Transverse colon (tissue), 4 donors: ENCODE measurements around the gene RFC2. TPM values are rescaled to one million over a fixed set of nuclear protein-coding genes. Genes with fewer than 3 reads are reported as not detected.

ENCODE experiments used
- DNase-seq: peaks from one replicate; pipeline ENCODE4 v3.0.0-alpha.2; 2019
- H3K27ac ChIP-seq, 4 donors: fragments of 200-600 bp; sonication (generic); 2 replicates each; pipeline ENCODE4 v1.5.1; 2016 to 2018; ENCODE audit warnings: inconsistent platforms in 4 of 4
- H3K27me3 ChIP-seq: fragments of 200-600 bp; sonication (generic); 2 replicates; pipeline ENCODE4 v1.5.1; 2017; ENCODE audit warnings: inconsistent platforms
- H3K36me3 ChIP-seq, 4 donors: fragments of 200-600 bp; sonication (generic); 2 replicates each; pipeline ENCODE4 v1.5.1; 2017 to 2019; ENCODE audit warnings: inconsistent platforms in 4 of 4
- H3K4me1 ChIP-seq, 4 donors: fragments of 200-600 bp; sonication (generic); 2 replicates each; pipeline ENCODE4 v1.5.1; 2017 to 2020; ENCODE audit warnings: inconsistent platforms in 4 of 4
- H3K4me3 ChIP-seq, 4 donors: fragments of 200-600 bp; sonication (generic); 1 replicate in 1 of 4; 2 replicates in 3 of 4; pipeline versions ENCODE4 v1.5.1 to v1.6.1; 2017 to 2019; ENCODE audit warnings: inconsistent platforms in 4 of 4
- H3K9me3 ChIP-seq, 2 donors: fragments of 200-600 bp; sonication (generic); 2 replicates each; pipeline ENCODE4 v1.5.1; 2017 to 2019; ENCODE audit warnings: inconsistent platforms in 2 of 2
- EP300 ChIP-seq: sonication (generic); formaldehyde crosslinking; IDR thresholded peaks from one replicate; pipeline ENCODE4 v1.6.1; 2017; ENCODE audit warnings: antibody characterized with exemption, low read depth
- POLR2A ChIP-seq: fragments of 450-650 bp; IDR thresholded peaks from one replicate; pipeline ENCODE4 v1.6.1; 2016; ENCODE audit warnings: antibody characterized with exemption, mild to moderate bottlenecking, moderate library complexity
- POLR2AphosphoS5 ChIP-seq, 3 donors: sonication (generic); formaldehyde crosslinking; IDR thresholded peaks; one replicate each; pipeline ENCODE4 v1.6.1; 2016; ENCODE audit warnings: antibody characterized with exemption in 3 of 3
- WGBS, 2 donors: methylation state at CpG; one replicate each; pipeline ENCODE4 v1.1.5; 2018; ENCODE audit warnings: low coverage in 1 of 2; 5-methylcytosine and 5-hydroxymethylcytosine counted together
- in situ Hi-C, 4 donors: fragments of 200-750 bp; cut with MboI; loops; one replicate each; pipeline versions ENCODE4 v1.15.0 to v1.15.1; 2017; ENCODE audit warnings: low sequenced_read_pairs in 3 of 4, low pct_ligation_motif_present in 1 of 4, low pct_unique_long_range_greater_than_20kb in 1 of 4
- intact Hi-C: fragments of 100-400 bp; cut with DNase I; formaldehyde crosslinking; loops from one replicate; pipeline ENCODE4 v1.15.1; 2023; ENCODE audit warnings: low total_unique reads
- total RNA-seq, 4 donors: library from RNA; depleted of rRNA; stranded (reverse); fragments of >200 nt; gene quantifications; one replicate each; pipeline ENCODE4 v1.1.0, GENCODE V29; 2016
- TF ChIP-seq, protein P1 (sequence below), 5 experiments: fragments of 200-600 bp in 3 of 5; fragments of 450-650 bp in 2 of 5; sonication (generic) in 3 of 5; IDR thresholded peaks; 1 replicate in 2 of 5; 2 replicates in 3 of 5; pipeline ENCODE4 v1.5.1; 2016 to 2017; ENCODE audit warnings: antibody characterized with exemption in 5 of 5, inconsistent platforms in 3 of 5, mild to moderate bottlenecking in 2 of 5, moderate library complexity in 1 of 5

Gene RFC2
- total RNA-seq, 4 donors from 2014 or later, result 6.7 to 17.3 (median 9.3) TPM

DNA sequence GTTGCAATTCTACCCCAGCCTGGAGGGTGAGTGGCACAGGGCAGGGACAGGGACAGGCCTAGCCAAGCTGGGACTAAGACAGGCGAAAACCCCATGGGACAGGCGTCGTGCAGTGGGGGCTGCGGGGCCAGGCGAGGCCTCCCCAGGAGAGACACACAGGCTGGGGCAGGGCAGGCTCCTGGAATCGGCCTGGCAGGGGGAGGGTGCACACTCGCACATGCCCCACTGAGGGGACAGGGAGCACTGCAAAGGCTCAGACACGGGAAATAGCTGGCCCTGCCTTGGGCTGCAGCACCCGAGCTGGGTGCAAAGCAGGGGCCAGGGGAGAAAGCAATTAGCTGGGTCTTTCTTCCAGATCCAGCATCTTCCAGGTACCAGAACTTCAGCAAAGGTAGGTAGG is 34.0 kb downstream of the RFC2 start:
- no peaks in the 10 kb centered on the region for H3K9me3 ChIP-seq
- in situ Hi-C loops, result no loop called here
- no peaks in the 10 kb centered on the region for H3K36me3 ChIP-seq
- no peak for DNase-seq
- intact Hi-C loops, result no loop called here
- WGBS, 2 donors, result 83% methylated on average over 9 of the region's 9 CpGs; no CpG with 5 or more reads in 1 of the 2 donors
- no peak overlapping the region for H3K27ac ChIP-seq
- H3K4me1 ChIP-seq, result peaks cover 0 to 4% (median 0%) of the 10 kb centered on the region in 4 donors
- no peaks in the 10 kb centered on the region for H3K27me3 ChIP-seq
- H3K4me3 ChIP-seq, result no peak overlapping the region
- TF ChIP-seq, protein P1, sequence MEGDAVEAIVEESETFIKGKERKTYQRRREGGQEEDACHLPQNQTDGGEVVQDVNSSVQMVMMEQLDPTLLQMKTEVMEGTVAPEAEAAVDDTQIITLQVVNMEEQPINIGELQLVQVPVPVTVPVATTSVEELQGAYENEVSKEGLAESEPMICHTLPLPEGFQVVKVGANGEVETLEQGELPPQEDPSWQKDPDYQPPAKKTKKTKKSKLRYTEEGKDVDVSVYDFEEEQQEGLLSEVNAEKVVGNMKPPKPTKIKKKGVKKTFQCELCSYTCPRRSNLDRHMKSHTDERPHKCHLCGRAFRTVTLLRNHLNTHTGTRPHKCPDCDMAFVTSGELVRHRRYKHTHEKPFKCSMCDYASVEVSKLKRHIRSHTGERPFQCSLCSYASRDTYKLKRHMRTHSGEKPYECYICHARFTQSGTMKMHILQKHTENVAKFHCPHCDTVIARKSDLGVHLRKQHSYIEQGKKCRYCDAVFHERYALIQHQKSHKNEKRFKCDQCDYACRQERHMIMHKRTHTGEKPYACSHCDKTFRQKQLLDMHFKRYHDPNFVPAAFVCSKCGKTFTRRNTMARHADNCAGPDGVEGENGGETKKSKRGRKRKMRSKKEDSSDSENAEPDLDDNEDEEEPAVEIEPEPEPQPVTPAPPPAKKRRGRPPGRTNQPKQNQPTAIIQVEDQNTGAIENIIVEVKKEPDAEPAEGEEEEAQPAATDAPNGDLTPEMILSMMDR (IDR thresholded peaks at IDR 0.05), result no peak
- no peak for TF ChIP-seq POLR2AphosphoS5 (IDR thresholded peaks at IDR 0.05)
- no peak for TF ChIP-seq EP300
- no peak for TF ChIP-seq POLR2A

DNA sequence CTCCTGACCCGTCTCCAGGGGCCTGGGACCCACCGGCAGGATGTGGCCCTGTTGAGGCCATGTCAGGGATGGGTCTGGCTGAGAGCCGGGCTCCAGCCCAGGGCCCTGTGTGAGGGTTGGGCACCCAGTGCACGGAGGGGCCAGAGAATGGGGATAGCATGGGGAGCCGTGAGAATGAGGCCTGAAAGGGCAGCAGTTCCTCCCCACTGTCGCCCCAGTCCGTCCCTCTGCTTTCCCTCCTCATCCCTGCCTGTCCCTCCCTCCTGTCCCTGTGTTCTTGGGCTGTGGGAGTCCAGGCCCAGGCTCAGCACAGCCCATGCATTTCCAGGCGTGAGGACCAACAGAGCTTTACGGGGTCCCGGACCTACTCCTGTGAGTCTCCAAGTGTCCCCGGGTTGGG is 34.8 kb downstream of the RFC2 start:
- in situ Hi-C loops, result no loop called here

DNA sequence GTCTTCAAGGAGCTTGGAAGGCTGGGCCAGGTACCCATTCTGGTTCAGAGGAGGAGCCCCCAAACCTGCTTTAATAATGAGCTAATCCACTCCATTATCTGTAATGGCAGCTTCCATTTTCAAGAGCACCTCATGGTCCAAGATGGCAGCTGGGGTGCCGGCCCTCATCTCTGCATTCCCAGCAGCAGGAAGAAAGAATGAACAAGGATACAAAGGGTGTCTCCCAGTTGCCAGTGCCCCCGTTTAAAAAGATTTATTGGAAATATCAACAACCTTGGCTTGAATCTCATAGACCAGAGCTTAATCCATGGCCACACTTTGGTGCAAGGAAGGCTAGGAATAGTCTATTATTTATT is 35.9 kb downstream of the RFC2 start:
- Histone ChIP-seq H3K27ac (no peak overlapping the region), H3K4me1 (peaks cover 0 to 4% (median 0%) of the 10 kb centered on the region in 4 donors), H3K4me3 (no peak overlapping the region), H3K36me3 (no peaks in the 10 kb centered on the region), H3K9me3 (no peaks in the 10 kb centered on the region), H3K27me3 (no peaks in the 10 kb centered on the region)
- in situ Hi-C loops (no loop called here), intact Hi-C loops (no loop called here)
- TF ChIP-seq POLR2AphosphoS5 (IDR thresholded peaks at IDR 0.05), result no peak
- DNase-seq, result no peak
- 63 to 77% methylated on average over 1 to 2 of the region's 2 CpGs for WGBS, 2 donors

More for the DNA sequence above, 34.8 kb downstream of the RFC2 start:
- 89% methylated on average over 11 of the region's 11 CpGs; no CpG with 5 or more reads in 1 of the 2 donors for WGBS, 2 donors
- no peaks in the 10 kb centered on the region for H3K36me3 ChIP-seq
- intact Hi-C loops, result no loop called here
- no peak for TF ChIP-seq POLR2AphosphoS5 (IDR thresholded peaks at IDR 0.05)
- peaks cover 0 to 4% (median 0%) of the 10 kb centered on the region in 4 donors for H3K4me1 ChIP-seq
- H3K27me3 ChIP-seq, result no peaks in the 10 kb centered on the region
- DNase-seq, result no peak
- no peaks in the 10 kb centered on the region for H3K9me3 ChIP-seq
- H3K4me3 ChIP-seq, result no peak overlapping the region
- H3K27ac ChIP-seq, result no peak overlapping the region

DNA sequence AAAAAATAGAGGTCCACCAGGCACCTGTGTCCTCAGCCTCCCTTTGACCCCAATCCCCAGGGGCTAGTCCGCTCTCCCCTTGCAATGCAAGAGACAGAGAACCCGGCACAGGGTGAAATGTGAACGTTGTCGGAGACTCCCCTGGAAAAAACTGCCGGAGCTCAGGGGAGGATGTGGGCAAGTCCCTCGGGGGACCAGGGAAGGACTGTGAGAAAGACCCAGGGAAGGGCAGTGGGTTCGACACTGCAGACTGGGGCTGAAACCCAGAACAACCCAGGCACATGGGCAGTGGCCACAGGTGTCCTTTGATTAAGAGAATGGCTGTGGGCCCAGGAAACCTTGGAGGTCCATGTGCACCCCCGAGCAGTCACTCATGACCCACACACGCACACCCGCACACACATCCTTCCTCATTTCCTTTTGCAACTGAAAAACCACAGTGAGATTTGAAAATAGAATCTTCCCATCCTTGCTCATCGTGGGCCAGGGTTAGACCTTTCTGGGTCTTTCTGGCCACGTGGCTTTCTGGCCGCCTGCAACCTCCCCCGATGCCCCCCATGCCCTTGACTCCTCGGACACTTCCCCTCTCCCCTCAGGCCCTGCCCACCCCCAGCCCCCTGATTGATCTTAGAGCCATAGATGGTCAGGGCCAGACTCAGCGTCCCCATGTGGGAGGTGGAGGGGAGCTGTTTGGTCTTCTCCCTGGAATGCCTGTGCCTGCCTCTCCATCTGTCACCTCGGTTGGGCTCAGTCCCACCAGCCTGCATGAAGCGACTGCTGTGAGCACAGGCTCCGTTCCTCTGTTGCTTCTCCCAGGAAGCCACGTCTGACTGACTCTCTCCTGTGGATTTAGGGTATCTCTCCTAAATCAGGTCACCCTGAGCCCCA is 36.5 kb downstream of the RFC2 start:
- in situ Hi-C loops, result no loop called here
- WGBS, 2 donors, result 56 to 70% methylated on average over 4 to 20 of the region's 20 CpGs
- Histone ChIP-seq H3K27me3 (no peaks in the 10 kb centered on the region), H3K36me3 (no peaks in the 10 kb centered on the region), H3K4me3 (no peak overlapping the region), H3K9me3 (no peaks in the 10 kb centered on the region), H3K27ac (peak overlapping the region in 1 of 4 donors; percentile 12), H3K4me1 (peaks cover 0 to 4% (median 0%) of the 10 kb centered on the region in 4 donors)
- TF ChIP-seq POLR2A, result no peak
- TF ChIP-seq POLR2AphosphoS5 (IDR thresholded peaks at IDR 0.05), result no peak
- TF ChIP-seq, protein P1 (IDR thresholded peaks at IDR 0.05), result no peak
- TF ChIP-seq EP300, result no peak
- intact Hi-C loops, result no loop called here
- DNase-seq, result peak; percentile 30

DNA sequence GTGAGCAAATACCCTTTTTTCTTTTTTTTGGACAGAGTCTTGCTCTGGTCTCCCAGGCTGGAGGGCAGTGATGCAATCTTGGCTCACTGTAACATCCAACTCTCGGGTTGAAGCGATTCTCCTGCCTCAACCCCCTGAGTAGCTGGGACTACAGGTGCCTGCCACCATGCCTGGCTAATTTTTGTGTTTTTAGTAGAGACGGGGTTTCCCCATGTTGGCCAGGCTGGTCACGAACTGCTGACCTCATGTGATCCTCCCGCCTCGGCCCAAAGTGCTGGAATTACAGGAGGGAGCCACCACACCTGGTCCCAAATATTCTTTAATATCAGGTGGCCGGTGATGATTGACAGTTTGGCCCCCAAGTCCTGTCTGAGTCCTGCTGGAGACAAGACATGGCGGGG is 37.8 kb downstream of the RFC2 start:
- Histone ChIP-seq H3K4me3 (no peak overlapping the region), H3K27ac (no peak overlapping the region), H3K4me1 (peaks cover 0 to 4% (median 0%) of the 10 kb centered on the region in 4 donors), H3K36me3 (no peaks in the 10 kb centered on the region), H3K9me3 (no peaks in the 10 kb centered on the region), H3K27me3 (no peaks in the 10 kb centered on the region)
- TF ChIP-seq POLR2A, result no peak
- TF ChIP-seq, protein P1 (IDR thresholded peaks at IDR 0.05), result no peak
- no peak for TF ChIP-seq POLR2AphosphoS5 (IDR thresholded peaks at IDR 0.05)
- TF ChIP-seq EP300, result no peak
- WGBS, 2 donors, result 57% methylated on average over 8 of the region's 8 CpGs; no CpG with 5 or more reads in 1 of the 2 donors
- DNase-seq, result no peak
- in situ Hi-C loops (no loop called here), intact Hi-C loops (no loop called here)
